GM12875 (cell line): ENCODE data around the gene OR7A17.

Source experiments
- H3K4me3 ChIP-seq: one replicate; pipeline ENCODE4 v1.5.1; 2011; ENCODE audit warnings: low read depth, low read length, control low read depth
- CTCF ChIP-seq: IDR thresholded peaks from 2 replicates; pipeline ENCODE4 v1.5.1; 2011; ENCODE audit warnings: low read depth, mild to moderate bottlenecking, control low read depth, inconsistent platforms, low read length, moderate library complexity, borderline replicate concordance; ENCODE audit not compliant: insufficient read depth

OR7A17 gene

DNA sequence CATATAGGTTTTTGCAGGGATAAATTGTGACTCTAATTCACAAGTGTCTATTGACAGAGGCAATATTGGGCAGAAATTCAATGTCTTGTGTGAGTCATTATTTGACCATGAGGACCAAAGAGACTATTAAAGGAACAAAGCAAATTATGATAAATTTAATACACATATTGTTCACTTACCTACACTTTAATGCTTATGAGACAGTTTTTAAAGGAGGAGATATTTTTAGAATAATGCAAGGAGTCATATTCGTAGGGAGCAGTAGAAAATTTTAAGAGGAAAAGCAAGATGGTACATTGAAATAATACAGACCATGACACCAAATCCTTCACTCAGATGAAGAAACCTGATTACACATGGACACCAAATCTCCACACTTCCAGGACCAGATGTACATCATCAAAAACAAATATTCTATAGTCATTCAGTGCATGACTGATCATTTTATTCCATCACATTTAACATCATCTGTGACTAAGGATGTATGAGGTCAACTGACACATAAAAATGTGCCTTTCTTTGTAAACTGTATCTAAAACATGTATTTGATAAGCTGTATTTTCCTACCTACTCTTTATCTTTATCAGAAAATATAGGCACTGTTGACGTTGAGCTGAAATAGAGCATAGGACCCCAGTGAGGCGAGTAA lies 4.2 kb upstream of the OR7A17 start:
- TF ChIP-seq CTCF, result no peak

GRCh38 chr19:14871619-14872230 lies 14.2 kb downstream of the OR7A17 start:
- H3K4me3 ChIP-seq, result no peak overlapping the region
- peak; percentile 25; the same call in 1 of the 2 replicates for TF ChIP-seq CTCF

More for the DNA sequence above, 4.2 kb upstream of the OR7A17 start:
- no peak overlapping the region for H3K4me3 ChIP-seq

GRCh38 chr19:14868497-14868896 lies 17.4 kb downstream of the OR7A17 start:
- no peak for TF ChIP-seq CTCF
- H3K4me3 ChIP-seq, result no peak overlapping the region

- no peak within 1 kb of the TSS for H3K4me3 ChIP-seq
- no peak for TF ChIP-seq CTCF
These were observed 37.1 kb downstream of the OR7A17 start, which contains the start of gene OR7A10 for GRCh38 chr19:14848822-14849221. Gene OR7A10, minus strand, starts transcription at chr19:14848922. Its CDS starts 7,045 bp downstream, at chr19:14841877.

DNA sequence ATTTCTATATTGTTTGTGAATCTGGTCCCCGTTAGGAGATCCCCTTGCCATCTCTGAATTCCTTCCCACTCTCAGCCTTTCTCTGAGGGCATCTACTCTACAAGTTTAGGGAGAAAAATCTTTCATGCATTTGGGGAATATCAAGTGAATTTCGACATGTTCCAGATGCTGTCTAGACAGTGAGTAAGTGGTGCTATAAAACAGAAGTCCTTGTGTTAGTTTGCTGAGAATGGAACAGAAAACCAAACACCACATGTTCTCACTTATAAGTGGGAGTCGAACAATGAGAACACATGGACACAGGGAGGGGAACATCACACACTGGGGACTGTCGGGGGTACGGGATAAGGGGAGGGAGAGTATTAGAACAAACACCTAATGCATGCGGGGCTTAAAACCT lies 42.4 kb downstream of the OR7A17 start:
- H3K4me3 ChIP-seq, result no peak overlapping the region
- TF ChIP-seq CTCF, result no peak

- TF ChIP-seq CTCF, result no peak
- H3K4me3 ChIP-seq, result no peak overlapping the region
These were observed 42.8 kb downstream of the OR7A17 start for GRCh38 chr19:14843169-14843568.

DNA sequence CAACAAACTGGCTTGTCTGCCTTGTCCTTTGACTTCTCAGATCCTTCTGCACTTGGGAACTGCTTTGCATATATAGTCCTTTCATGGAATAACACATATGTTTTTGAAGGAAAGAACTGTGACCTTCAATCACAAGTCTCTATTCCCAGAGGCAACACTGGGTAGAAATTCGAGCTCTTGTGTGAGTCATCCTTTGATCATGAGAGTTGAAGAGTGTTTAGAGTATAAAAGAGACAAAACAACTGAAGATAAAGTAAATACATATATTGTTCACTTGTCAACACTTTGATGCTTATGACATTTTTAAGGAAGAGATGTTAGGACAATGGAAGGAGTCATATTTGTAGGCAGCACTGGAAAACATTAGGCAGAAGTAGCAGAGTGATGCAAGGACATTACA lies 45.7 kb downstream of the OR7A17 start:
- no peak for TF ChIP-seq CTCF
- H3K4me3 ChIP-seq, result no peak overlapping the region
